H1 (cell line): Measurements from ENCODE around the gene NKAIN2. TPM values are rescaled to one million over a fixed set of nuclear protein-coding genes. Genes with fewer than 3 reads are reported as not detected.

Source experiments
- CTCF ChIA-PET: fragments of 300-600 bp; sonication (Branson Sonifier 250); formaldehyde crosslinking; loops from one replicate; lab custom pipeline; 2021; ENCODE audit not compliant: partially characterized antibody; lab: Charles Lee
- POLR2A ChIA-PET: fragments of 300-600 bp; sonication (Branson Sonifier 250); formaldehyde crosslinking; loops from one replicate; lab custom pipeline; 2021; ENCODE audit warnings: inconsistent platforms; ENCODE audit not compliant: partially characterized antibody; lab: Charles Lee
- DNase-seq, 2 experiments: peaks; one replicate each; pipeline versions ENCODE4 v3.0.0 to v3.0.0-alpha.2; 2010 to 2022; ENCODE audit warnings: low spot score in 2 of 2, low read depth in 1 of 2, mixed read lengths in 1 of 2
- FAIRE-seq: peaks from 2 replicates; lab custom pipeline; 2011; peaks lifted over from hg19 to GRCh38; lab: Jason Lieb, UNC
- H2AFZ ChIP-seq: 2 replicates; pipeline ENCODE4 v1.8.1; 2012; ENCODE audit warnings: low read length, inconsistent platforms
- H2AK5ac ChIP-seq: 2 replicates; pipeline ENCODE4 v1.6.1; 2013; ENCODE audit warnings: low read depth, low read length
- H2BK120ac ChIP-seq: replicated peaks from 2 replicates; pipeline ENCODE3; 2013; ENCODE audit warnings: low read depth, low read length, inconsistent platforms
- H2BK12ac ChIP-seq: 2 replicates; pipeline ENCODE4 v1.6.1; 2013; ENCODE audit warnings: low read depth, low read length
- H2BK15ac ChIP-seq: 2 replicates; pipeline ENCODE4 v1.6.1; 2013; ENCODE audit warnings: low read length
- H2BK20ac ChIP-seq: 2 replicates; pipeline ENCODE4 v1.6.1; 2013; ENCODE audit warnings: low read length
- H2BK5ac ChIP-seq: 2 replicates; pipeline ENCODE4 v1.6.1; 2013; ENCODE audit warnings: low read depth, low read length
- H3K14ac ChIP-seq: 2 replicates; pipeline ENCODE4 v1.6.1; 2013; ENCODE audit warnings: inconsistent platforms; ENCODE audit not compliant: insufficient read length
- H3K18ac ChIP-seq: 2 replicates; pipeline ENCODE4 v1.6.1; 2013; ENCODE audit warnings: low read length; ENCODE audit errors: extremely low read depth
- H3K23ac ChIP-seq: 2 replicates; pipeline ENCODE4 v1.6.1; 2013; ENCODE audit warnings: inconsistent platforms; ENCODE audit not compliant: insufficient read length
- H3K23me2 ChIP-seq: 2 replicates; pipeline ENCODE4 v1.6.1; 2013; ENCODE audit warnings: low read depth, low read length
- H3K27ac ChIP-seq: 2 replicates; pipeline ENCODE4 v1.6.1; 2011; ENCODE audit warnings: low read depth, low read length, inconsistent platforms
- H3K27me3 ChIP-seq, 4 experiments: replicated peaks in 1 of 4; 1 replicate in 1 of 4; 2 replicates in 3 of 4; pipeline versions ENCODE4 v1.6.1 to v1.8.1; 2011 to 2013; ENCODE audit warnings: low read length in 3 of 4, mild to moderate bottlenecking in 3 of 4, inconsistent platforms in 2 of 4, mixed read lengths in 2 of 4, moderate library complexity in 1 of 4; ENCODE audit not compliant: control insufficient read depth in 3 of 4, insufficient read depth in 3 of 4; ENCODE audit errors: extremely low read depth in 1 of 4
- H3K36me3 ChIP-seq, 4 experiments: 2 replicates each; pipeline versions ENCODE4 v1.6.1 to v1.8.1; 2011 to 2013; ENCODE audit warnings: mild to moderate bottlenecking in 4 of 4, low read length in 3 of 4, moderate library complexity in 2 of 4, control low read depth in 1 of 4, inconsistent platforms in 1 of 4; ENCODE audit not compliant: insufficient read depth in 4 of 4, control insufficient read depth in 2 of 4
- H3K4ac ChIP-seq: replicated peaks from 2 replicates; pipeline ENCODE3; 2013; ENCODE audit warnings: low read length, low read depth, mixed read lengths, inconsistent platforms; ENCODE audit not compliant: insufficient read length
- H3K4me1 ChIP-seq, 4 experiments: replicated peaks in 1 of 4; 1 replicate in 1 of 4; 2 replicates in 3 of 4; pipeline versions ENCODE4 v1.6.1 to v1.8.1; 2011 to 2013; ENCODE audit warnings: low read length in 3 of 4, inconsistent platforms in 2 of 4, mixed read lengths in 1 of 4; ENCODE audit not compliant: insufficient read depth in 4 of 4, control insufficient read depth in 3 of 4
- H3K4me2 ChIP-seq, 2 experiments: 2 replicates each; pipeline versions ENCODE4 v1.6.1 to v1.8.1; 2011 to 2013; ENCODE audit warnings: low read depth in 2 of 2, low read length in 2 of 2, control low read depth in 1 of 2, inconsistent platforms in 1 of 2, mild to moderate bottlenecking in 1 of 2; ENCODE audit not compliant: insufficient read depth in 1 of 2
- H3K4me3 ChIP-seq, 4 experiments: fragments of 200-600, 300-600 bp in 1 of 4; sonication (generic), shearing (Covaris generic), sonication (Bioruptor Twin) in 1 of 4; 2 replicates each; pipeline versions ENCODE4 v1.5.1 to v1.8.1; 2011 to 2016; ENCODE audit warnings: low read length in 4 of 4, low read depth in 3 of 4, control low read depth in 2 of 4, inconsistent platforms in 2 of 4, mild to moderate bottlenecking in 2 of 4, mixed read lengths in 1 of 4, moderate library complexity in 1 of 4; ENCODE audit not compliant: insufficient read depth in 2 of 4; ENCODE audit errors: extremely low read depth in 1 of 4
- H3K56ac ChIP-seq: replicated peaks from 2 replicates; pipeline ENCODE3; 2013; ENCODE audit warnings: low read depth, mild to moderate bottlenecking, mixed read lengths, low read length, inconsistent platforms; ENCODE audit not compliant: insufficient read length
- H3K79me1 ChIP-seq: 2 replicates; pipeline ENCODE4 v1.6.1; 2013; ENCODE audit warnings: low read depth, low read length, control low read depth
- H3K79me2 ChIP-seq, 2 experiments: 2 replicates each; pipeline versions ENCODE4 v1.6.1 to v1.8.1; 2012 to 2013; ENCODE audit warnings: low read length in 2 of 2, mild to moderate bottlenecking in 2 of 2, inconsistent platforms in 1 of 2; ENCODE audit not compliant: insufficient read depth in 2 of 2, control insufficient read depth in 1 of 2
- H3K9ac ChIP-seq, 4 experiments: replicated peaks in 1 of 4; 1 replicate in 1 of 4; 2 replicates in 3 of 4; pipeline versions ENCODE4 v1.6.1 to v1.8.1; 2011 to 2013; ENCODE audit warnings: low read depth in 3 of 4, low read length in 3 of 4, control low read depth in 2 of 4, mild to moderate bottlenecking in 2 of 4, moderate library complexity in 2 of 4, inconsistent platforms in 1 of 4; ENCODE audit errors: extremely low read depth in 1 of 4
- H3K9me3 ChIP-seq, 2 experiments: 2 replicates each; pipeline versions ENCODE4 v1.6.1 to v1.8.1; 2012 to 2013; ENCODE audit warnings: mild to moderate bottlenecking in 2 of 2, moderate library complexity in 2 of 2, control low read depth in 1 of 2, inconsistent platforms in 1 of 2, low read depth in 1 of 2, low read length in 1 of 2, mixed read lengths in 1 of 2; ENCODE audit not compliant: insufficient read depth in 2 of 2
- H4K20me1 ChIP-seq, 2 experiments: replicated peaks in 1 of 2; 2 replicates each; pipeline versions ENCODE3 to v1.8.1; 2011 to 2013; ENCODE audit warnings: inconsistent platforms in 2 of 2, low read length in 2 of 2, mild to moderate bottlenecking in 1 of 2; ENCODE audit not compliant: insufficient read depth in 2 of 2, control insufficient read depth in 1 of 2
- H4K5ac ChIP-seq: 2 replicates; pipeline ENCODE4 v1.6.1; 2013; ENCODE audit warnings: low read length, low read depth, mixed read lengths, inconsistent platforms; ENCODE audit not compliant: insufficient read length
- H4K8ac ChIP-seq: 2 replicates; pipeline ENCODE4 v1.8.0; 2013; ENCODE audit warnings: mild to moderate bottlenecking, moderate library complexity, low read length, inconsistent platforms; ENCODE audit not compliant: insufficient read depth; ENCODE audit errors: extremely low read depth
- H4K91ac ChIP-seq: replicated peaks from 2 replicates; pipeline ENCODE3; 2013; ENCODE audit warnings: low read length, mixed read lengths, inconsistent platforms; ENCODE audit not compliant: insufficient read length
- CBX8 ChIP-seq: fragments of 300-800, 300-1000 bp; sonication (generic); IDR thresholded peaks from 2 replicates; pipeline ENCODE4 v1.7.1; 2016; ENCODE audit warnings: low read depth, low read length, borderline replicate concordance
- CEBPB ChIP-seq: IDR thresholded peaks from 2 replicates; pipeline ENCODE4 v1.6.1; 2012; ENCODE audit warnings: low read depth, low read length
- CHD1 ChIP-seq: IDR thresholded peaks from 2 replicates; pipeline ENCODE4 v1.6.1; 2012; ENCODE audit warnings: low read depth, low read length, improper control_type of control experiment
- CREB1 ChIP-seq: IDR thresholded peaks from 2 replicates; pipeline ENCODE4 v1.6.1; 2012; ENCODE audit warnings: inconsistent platforms
- CTBP2 ChIP-seq: IDR thresholded peaks from 2 replicates; pipeline ENCODE4 v1.7.0; 2011; ENCODE audit warnings: borderline replicate concordance, mild to moderate bottlenecking, moderate library complexity, mixed read lengths, low read length; ENCODE audit not compliant: insufficient read depth, insufficient read length
- FOSL1 ChIP-seq: IDR thresholded peaks from 2 replicates; pipeline ENCODE4 v1.6.1; 2011; ENCODE audit warnings: mild to moderate bottlenecking, low read depth, low read length, moderate library complexity; ENCODE audit not compliant: insufficient read depth
- JUND ChIP-seq: IDR thresholded peaks from 2 replicates; pipeline ENCODE4 v1.6.1; 2011; ENCODE audit warnings: mild to moderate bottlenecking, improper control_type of control experiment, low read length
- KDM5A ChIP-seq: fragments of 200-600 bp; IDR thresholded peaks from 2 replicates; pipeline ENCODE4 v1.7.1; 2012; ENCODE audit warnings: mild to moderate bottlenecking, low read length, inconsistent platforms, mixed read lengths
- NANOG ChIP-seq: IDR thresholded peaks from 2 replicates; pipeline ENCODE4 v1.6.1; 2011; ENCODE audit warnings: low read length, low read depth, mild to moderate bottlenecking, inconsistent platforms; ENCODE audit not compliant: insufficient read depth, poor library complexity, severe bottlenecking
- NRF1 ChIP-seq: IDR thresholded peaks from 2 replicates; pipeline ENCODE4 v1.6.1; 2011; ENCODE audit warnings: mild to moderate bottlenecking, low read depth, low read length, improper control_type of control experiment
- RAD21 ChIP-seq, 2 experiments: IDR thresholded peaks in 1 of 2; conservative IDR thresholded peaks in 1 of 2; 2 replicates each; pipeline ENCODE4 v1.6.1; 2011; ENCODE audit warnings: low read depth in 2 of 2, low read length in 2 of 2, improper control_type of control experiment in 1 of 2, inconsistent platforms in 1 of 2, mild to moderate bottlenecking in 1 of 2, moderate library complexity in 1 of 2
- RXRA ChIP-seq: IDR thresholded peaks from 2 replicates; pipeline ENCODE4 v1.6.1; 2011; ENCODE audit warnings: low read depth, mild to moderate bottlenecking, low read length, moderate library complexity; ENCODE audit not compliant: insufficient read depth
- SP4 ChIP-seq: IDR thresholded peaks from 2 replicates; pipeline ENCODE4 v1.6.1; 2012; ENCODE audit warnings: low read length, inconsistent platforms
- TBP ChIP-seq: IDR thresholded peaks from 2 replicates; pipeline ENCODE4 v1.6.1; 2011; ENCODE audit warnings: low read depth, low read length, improper control_type of control experiment
- WGBS, 2 experiments: shearing (Covaris generic) in 1 of 2; methylation state at CpG; one replicate each; pipeline versions ENCODE4 v1.1.6 to v1.1.7; 2013 to 2015; ENCODE audit warnings: low lambda C conversion rate in 2 of 2, mixed read lengths in 2 of 2, inconsistent platforms in 1 of 2, low coverage in 1 of 2, missing lambda C conversion rate in 1 of 2; ENCODE audit not compliant: insufficient replicate concordance in 2 of 2, insufficient coverage in 1 of 2, insufficient read length in 1 of 2; ENCODE audit errors: extremely low coverage in 1 of 2, missing lambda C conversion rate in 1 of 2; 5-methylcytosine and 5-hydroxymethylcytosine counted together
- polyA plus RNA-seq, 7 experiments: library from polyadenylated mRNA; depleted of rRNA in 3 of 7; stranded (reverse) in 5 of 7; unstranded in 2 of 7; fragments of >200 nt in 5 of 7; fragments of 200-250 nt in 2 of 7; gene quantifications; 1 replicate in 5 of 7; 2 replicates in 1 of 7; 4 replicates in 1 of 7; pipeline versions ENCODE4 v1.2.1 to v1.2.3, GENCODE V29; 2011 to 2013; ENCODE audit warnings: missing spikeins in 2 of 7, mixed read lengths in 2 of 7
- total RNA-seq: library from RNA; stranded (reverse); fragmentation: NEBNext Ultra II Directional; extraction: Animal tissue kit (Norgen Biotek cat#: 25700); gene quantifications from 2 replicates; pipeline ENCODE4 v1.2.1, GENCODE V29; 2021

Gene NKAIN2
- total and polyA plus RNA-seq, 2 of the 8 experiments (the other 6 are each of a cell fraction or from before 2014, with no cell fraction given), result 0.20 to 0.34 TPM

DNA sequence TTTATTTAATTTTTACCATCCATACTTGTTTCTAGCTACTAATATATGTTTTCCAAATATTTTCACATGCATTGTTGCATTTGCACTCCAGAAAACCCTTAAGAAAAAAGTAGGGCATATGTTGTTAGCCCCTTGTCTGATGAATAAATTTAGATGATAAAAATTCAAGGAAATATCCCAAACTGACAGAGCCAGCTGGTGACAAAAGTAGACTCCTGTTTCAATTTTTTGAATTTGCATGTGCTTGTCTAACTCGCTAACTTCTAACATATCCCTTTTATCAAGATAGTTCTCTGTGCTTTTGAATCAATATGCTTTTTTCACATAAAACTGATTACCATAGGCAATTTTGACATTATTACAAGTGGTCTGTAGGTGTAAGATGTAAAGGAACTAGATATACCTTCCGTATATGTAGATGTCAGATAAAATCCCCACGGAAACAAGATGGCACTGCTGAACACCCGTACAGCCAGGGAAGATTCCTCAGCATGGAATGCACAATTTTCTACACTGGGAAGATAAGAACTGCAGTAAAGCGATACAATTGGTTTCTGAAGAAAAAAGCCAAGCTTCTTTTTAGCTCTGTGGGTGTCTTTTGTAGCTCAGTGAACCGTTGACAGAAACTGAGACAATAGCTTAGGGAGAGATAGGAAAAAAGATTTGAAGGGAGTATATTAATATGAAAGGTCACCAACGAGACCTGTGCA is 721.0 kb downstream of the NKAIN2 start:
- Histone ChIP-seq H2BK5ac (no peak overlapping the region), H4K20me1 (no peaks in the 10 kb centered on the region), H2BK15ac (no peak overlapping the region), H3K9ac (no peak overlapping the region), H3K23ac (no peak overlapping the region), H2BK12ac (no peak overlapping the region), H3K4me3 (no peak overlapping the region), H2AFZ (no peak overlapping the region), H3K18ac (no peak overlapping the region), H3K79me1 (no peaks in the 10 kb centered on the region), H3K56ac (no peak overlapping the region), H3K36me3 (no peaks in the 10 kb centered on the region), H3K4me1 (no peaks in the 10 kb centered on the region), H3K4me2 (no peak overlapping the region), H4K5ac (no peak overlapping the region), H3K9me3 (no peaks in the 10 kb centered on the region), H4K8ac (no peak overlapping the region), H3K23me2 (no peaks in the 10 kb centered on the region), H3K4ac (no peak overlapping the region), H2BK20ac (no peak overlapping the region), H3K79me2 (no peaks in the 10 kb centered on the region), H2AK5ac (no peak overlapping the region), H3K27me3 (no peaks in the 10 kb centered on the region), H3K27ac (no peak overlapping the region), H2BK120ac (no peak overlapping the region), H3K14ac (no peak overlapping the region), H4K91ac (no peak overlapping the region)
- no peak for DNase-seq
- POLR2A ChIA-PET, result no interaction called here
- WGBS, 2 experiments, result 91% methylated on average over 7 of the region's 7 CpGs; no CpG with 5 or more reads in 1 of the 2 experiments
- no peak for FAIRE-seq
- CTCF ChIA-PET, result interaction anchor here (0.7 to 1.4 kb wide), 3 partner anchors 25 to 271 kb away, joined by 3 to 4 read pairs (median 3); no protein-coding TSS in a partner anchor
- no peak for TF ChIP-seq RAD21 (IDR thresholded peaks at IDR 0.05 in 1 of 2, conservative IDR thresholded peaks at IDR 0.05 in 1 of 2; ENCODE audit: low read depth in 2 of 2, low read length in 2 of 2)
- TF ChIP-seq CEBPB, result no peak
- no peak for TF ChIP-seq CTBP2
- TF ChIP-seq FOSL1, result no peak
- TF ChIP-seq KDM5A, result no peak
- TF ChIP-seq CREB1, result no peak
- TF ChIP-seq SP4, result no peak
- no peak for TF ChIP-seq JUND
- TF ChIP-seq TBP, result no peak
- TF ChIP-seq RXRA, result no peak
- no peak for TF ChIP-seq NANOG
- no peak for TF ChIP-seq NRF1
- TF ChIP-seq CHD1, result no peak
- TF ChIP-seq CBX8, result no peak
